GM12865 (cell line): Measurements from ENCODE around the gene OR10P1.
"Not testable (repeated sequence)": the region's sequence is repeated elsewhere in the genome, so short reads cannot be mapped to it uniquely, and the experiment has no call there.

Experiments used
- DNase-seq: peaks from one replicate; pipeline ENCODE4 v3.0.0; 2010; ENCODE audit warnings: low read depth
- H3K4me3 ChIP-seq: 2 replicates; pipeline ENCODE4 v1.5.1; 2011; ENCODE audit warnings: mild to moderate bottlenecking, low read depth, low read length, control low read depth
- TF ChIP-seq, protein P1 (sequence below): IDR thresholded peaks from 2 replicates; pipeline ENCODE4 v1.5.1; 2011; ENCODE audit warnings: low read length, control low read depth, low read depth, inconsistent platforms; ENCODE audit not compliant: insufficient read depth; ENCODE audit errors: missing control alignments

OR10P1 gene

GRCh38 chr12:55636116-55636655 lies 506 bp upstream of the OR10P1 start:
- TF ChIP-seq, protein P1, sequence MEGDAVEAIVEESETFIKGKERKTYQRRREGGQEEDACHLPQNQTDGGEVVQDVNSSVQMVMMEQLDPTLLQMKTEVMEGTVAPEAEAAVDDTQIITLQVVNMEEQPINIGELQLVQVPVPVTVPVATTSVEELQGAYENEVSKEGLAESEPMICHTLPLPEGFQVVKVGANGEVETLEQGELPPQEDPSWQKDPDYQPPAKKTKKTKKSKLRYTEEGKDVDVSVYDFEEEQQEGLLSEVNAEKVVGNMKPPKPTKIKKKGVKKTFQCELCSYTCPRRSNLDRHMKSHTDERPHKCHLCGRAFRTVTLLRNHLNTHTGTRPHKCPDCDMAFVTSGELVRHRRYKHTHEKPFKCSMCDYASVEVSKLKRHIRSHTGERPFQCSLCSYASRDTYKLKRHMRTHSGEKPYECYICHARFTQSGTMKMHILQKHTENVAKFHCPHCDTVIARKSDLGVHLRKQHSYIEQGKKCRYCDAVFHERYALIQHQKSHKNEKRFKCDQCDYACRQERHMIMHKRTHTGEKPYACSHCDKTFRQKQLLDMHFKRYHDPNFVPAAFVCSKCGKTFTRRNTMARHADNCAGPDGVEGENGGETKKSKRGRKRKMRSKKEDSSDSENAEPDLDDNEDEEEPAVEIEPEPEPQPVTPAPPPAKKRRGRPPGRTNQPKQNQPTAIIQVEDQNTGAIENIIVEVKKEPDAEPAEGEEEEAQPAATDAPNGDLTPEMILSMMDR = no peak
- no peak overlapping the region for H3K4me3 ChIP-seq
- DNase-seq = no peak

- TF ChIP-seq, protein P1 = no peak
- no peak overlapping the region for H3K4me3 ChIP-seq
- DNase-seq = no peak
Observed at GRCh38 chr12:55637467-55637866, 775 bp downstream of the OR10P1 start.

DNA sequence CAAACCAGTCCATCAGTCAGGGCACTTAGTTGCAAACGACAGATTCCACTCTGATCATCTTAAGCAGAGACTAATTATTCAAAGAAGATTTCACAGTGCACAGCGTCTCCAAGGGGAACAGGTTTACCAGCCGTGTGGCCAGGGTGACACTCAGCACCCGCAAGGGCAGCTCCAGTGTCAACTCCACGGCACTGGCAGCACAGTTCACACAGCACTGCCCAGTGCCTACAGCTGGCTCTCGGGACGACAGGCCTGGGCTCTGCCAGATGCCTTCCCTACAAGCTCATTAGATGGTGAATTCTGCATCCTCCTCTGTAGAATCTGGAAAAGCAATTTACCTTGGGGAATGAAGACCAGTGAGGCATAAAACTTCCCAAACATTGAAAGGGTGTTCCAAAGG lies 4.9 kb downstream of the OR10P1 start:
- no peak for DNase-seq
- H3K4me3 ChIP-seq = no peak overlapping the region
- TF ChIP-seq, protein P1 = no peak

GRCh38 chr12:55642267-55642666 lies 5.6 kb downstream of the OR10P1 start:
- no peak for DNase-seq
- TF ChIP-seq, protein P1 = no peak
- H3K4me3 ChIP-seq = no peak overlapping the region

- DNase-seq = peak; percentile 48
- H3K4me3 ChIP-seq = no peak overlapping the region
- TF ChIP-seq, protein P1 = no peak
Observed at GRCh38 chr12:55642669-55643068, 6.0 kb downstream of the OR10P1 start.

GRCh38 chr12:55644591-55644990 lies 7.9 kb downstream of the OR10P1 start:
- TF ChIP-seq, protein P1 = no peak
- no peak for DNase-seq
- H3K4me3 ChIP-seq = no peak overlapping the region

- no peak for DNase-seq
- H3K4me3 ChIP-seq = no peak overlapping the region
- TF ChIP-seq, protein P1 = no peak
Observed at GRCh38 chr12:55647027-55647426, 10.3 kb downstream of the OR10P1 start.

GRCh38 chr12:55650620-55651298 lies 14.1 kb downstream of the OR10P1 start:
- not testable (repeated sequence) for DNase-seq, H3K4me3 ChIP-seq
